PFSK-1 (cell line): Measurements from ENCODE around the gene HLA-A.

Experiments
- POLR2AphosphoS5 ChIP-seq: IDR thresholded peaks from 2 replicates; pipeline ENCODE4 v1.6.1; 2012; ENCODE audit warnings: low read depth, mild to moderate bottlenecking, control low read depth, low read length, moderate library complexity
- SIN3A ChIP-seq: IDR thresholded peaks from 2 replicates; pipeline ENCODE4 v1.6.1; 2012; ENCODE audit warnings: mild to moderate bottlenecking, low read length, moderate library complexity, borderline replicate concordance; ENCODE audit not compliant: insufficient read depth
- TAF1 ChIP-seq: IDR thresholded peaks from 2 replicates; pipeline ENCODE4 v1.6.1; 2012; ENCODE audit warnings: low read length, control low read depth, borderline replicate concordance; ENCODE audit not compliant: insufficient read depth
- TF ChIP-seq, protein P1 (sequence below), 2 experiments: IDR thresholded peaks; 2 replicates each; pipeline versions ENCODE4 v1.6.1 to v1.8.0; 2011 to 2012; ENCODE audit warnings: low read depth in 2 of 2, low read length in 2 of 2, control low read depth in 1 of 2, inconsistent platforms in 1 of 2, mild to moderate bottlenecking in 1 of 2, moderate library complexity in 1 of 2; ENCODE audit not compliant: insufficient read depth in 1 of 2

DNA sequence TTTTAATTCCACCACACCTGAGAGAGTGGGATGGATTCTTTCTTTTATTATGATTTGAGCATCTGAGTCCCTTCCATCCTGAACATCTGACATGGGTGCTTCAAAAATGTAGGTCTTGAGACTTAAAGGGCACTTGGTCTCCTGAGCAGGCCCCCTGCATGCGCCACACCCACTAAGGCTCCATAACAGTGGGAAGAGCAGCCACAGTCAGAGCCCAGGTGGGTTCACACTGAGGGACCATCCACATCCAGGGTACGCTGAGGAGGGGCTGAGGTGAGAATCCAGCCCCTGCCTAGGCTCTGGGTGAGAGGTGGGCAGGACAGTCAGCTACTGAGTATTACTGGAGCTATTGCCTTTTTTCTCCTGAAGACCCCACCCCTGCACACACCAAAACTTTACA, 42.7 kb downstream of the HLA-A start:
- TF ChIP-seq POLR2AphosphoS5: no peak
- no peak for TF ChIP-seq SIN3A
- no peak for TF ChIP-seq TAF1
- TF ChIP-seq, protein P1, sequence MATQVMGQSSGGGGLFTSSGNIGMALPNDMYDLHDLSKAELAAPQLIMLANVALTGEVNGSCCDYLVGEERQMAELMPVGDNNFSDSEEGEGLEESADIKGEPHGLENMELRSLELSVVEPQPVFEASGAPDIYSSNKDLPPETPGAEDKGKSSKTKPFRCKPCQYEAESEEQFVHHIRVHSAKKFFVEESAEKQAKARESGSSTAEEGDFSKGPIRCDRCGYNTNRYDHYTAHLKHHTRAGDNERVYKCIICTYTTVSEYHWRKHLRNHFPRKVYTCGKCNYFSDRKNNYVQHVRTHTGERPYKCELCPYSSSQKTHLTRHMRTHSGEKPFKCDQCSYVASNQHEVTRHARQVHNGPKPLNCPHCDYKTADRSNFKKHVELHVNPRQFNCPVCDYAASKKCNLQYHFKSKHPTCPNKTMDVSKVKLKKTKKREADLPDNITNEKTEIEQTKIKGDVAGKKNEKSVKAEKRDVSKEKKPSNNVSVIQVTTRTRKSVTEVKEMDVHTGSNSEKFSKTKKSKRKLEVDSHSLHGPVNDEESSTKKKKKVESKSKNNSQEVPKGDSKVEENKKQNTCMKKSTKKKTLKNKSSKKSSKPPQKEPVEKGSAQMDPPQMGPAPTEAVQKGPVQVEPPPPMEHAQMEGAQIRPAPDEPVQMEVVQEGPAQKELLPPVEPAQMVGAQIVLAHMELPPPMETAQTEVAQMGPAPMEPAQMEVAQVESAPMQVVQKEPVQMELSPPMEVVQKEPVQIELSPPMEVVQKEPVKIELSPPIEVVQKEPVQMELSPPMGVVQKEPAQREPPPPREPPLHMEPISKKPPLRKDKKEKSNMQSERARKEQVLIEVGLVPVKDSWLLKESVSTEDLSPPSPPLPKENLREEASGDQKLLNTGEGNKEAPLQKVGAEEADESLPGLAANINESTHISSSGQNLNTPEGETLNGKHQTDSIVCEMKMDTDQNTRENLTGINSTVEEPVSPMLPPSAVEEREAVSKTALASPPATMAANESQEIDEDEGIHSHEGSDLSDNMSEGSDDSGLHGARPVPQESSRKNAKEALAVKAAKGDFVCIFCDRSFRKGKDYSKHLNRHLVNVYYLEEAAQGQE (IDR thresholded peaks at IDR 0.05; ENCODE audit: insufficient read depth in 1 of 2, low read depth in 2 of 2, low read length in 2 of 2): no peak
